K562 (cell line): ENCODE results near the gene PNPLA1. TPM values are rescaled to one million over a fixed set of nuclear protein-coding genes. Genes with fewer than 3 reads are reported as not detected.
A peak's percentile ranks its signal among the peaks of the same experiment; 100 is the strongest.

Source experiments
- ARID1B ChIP-seq: fragments of 450-650 bp; IDR thresholded peaks from 2 replicates; pipeline ENCODE4 v1.6.1; 2016; ENCODE audit warnings: antibody characterized with exemption, mild to moderate bottlenecking, inconsistent platforms
- E2F6 ChIP-seq, 2 experiments: IDR thresholded peaks; 2 replicates each; pipeline ENCODE4 v1.6.1; 2011; ENCODE audit warnings: borderline replicate concordance in 1 of 2, control low read depth in 1 of 2, low read depth in 1 of 2, low read length in 1 of 2, mild to moderate bottlenecking in 1 of 2, mixed read lengths in 1 of 2, moderate library complexity in 1 of 2; ENCODE audit not compliant: insufficient read depth in 1 of 2, insufficient read length in 1 of 2, poor library complexity in 1 of 2, severe bottlenecking in 1 of 2; ENCODE audit errors: extremely low read depth in 1 of 2
- ELF1 ChIP-seq: fragments of 200-800 bp; sonication (Bioruptor generic); IDR thresholded peaks from 2 replicates; pipeline ENCODE4 v1.6.1; 2016; ENCODE audit warnings: missing genetic modification characterization, missing compliant biosample characterization
- EP300 ChIP-seq: IDR thresholded peaks from 2 replicates; pipeline ENCODE4 v1.6.1; 2012; ENCODE audit warnings: low read length, improper control_type of control experiment
- ESRRB ChIP-seq: fragments of 250-450 bp; sonication (Bioruptor Pico); IDR thresholded peaks from 2 replicates; pipeline ENCODE4 v1.5.0; 2020; ENCODE audit warnings: mild to moderate bottlenecking, moderate library complexity, borderline replicate concordance
- ETV6 ChIP-seq, 3 experiments: fragments of 150-350 bp in 1 of 3; sonication (generic) in 1 of 3; formaldehyde crosslinking in 1 of 3; IDR thresholded peaks; 2 replicates each; pipeline versions ENCODE4 v1.6.1 to v1.8.0; 2014 to 2022; ENCODE audit warnings: borderline replicate concordance in 2 of 3, low read depth in 2 of 3, antibody characterized with exemption in 1 of 3, low read length in 1 of 3, mild to moderate bottlenecking in 1 of 3, missing genetic modification reagents in 1 of 3
- FOXJ2 ChIP-seq: fragments of 200-800 bp; sonication (Bioruptor generic); IDR thresholded peaks from 2 replicates; pipeline ENCODE4 v1.6.1; 2016; ENCODE audit warnings: missing genetic modification characterization, missing compliant biosample characterization
- MED1 ChIP-seq: sonication (generic); formaldehyde crosslinking; IDR thresholded peaks from 2 replicates; pipeline ENCODE4 v1.8.1; 2023; ENCODE audit warnings: missing genetic modification reagents, borderline replicate concordance
- RAD21 ChIP-seq, 2 experiments: fragments of 250-450 bp in 1 of 2; fragments of 450-650 bp in 1 of 2; sonication (Bioruptor Pico) in 1 of 2; formaldehyde crosslinking in 1 of 2; IDR thresholded peaks in 1 of 2; conservative IDR thresholded peaks in 1 of 2; 2 replicates each; pipeline versions ENCODE4 v1.4.0 to v1.8.0; 2020 to 2022; ENCODE audit warnings: mild to moderate bottlenecking in 2 of 2, moderate library complexity in 1 of 2
- RBFOX2 ChIP-seq: fragments of 200-400 bp; formaldehyde crosslinking; IDR thresholded peaks from 2 replicates; pipeline ENCODE4 v1.6.1; 2017; ENCODE audit warnings: low read depth, mild to moderate bottlenecking, low read length, moderate library complexity
- SETDB1 ChIP-seq: IDR thresholded peaks from one replicate; pipeline ENCODE4 v1.6.1; 2012; ENCODE audit warnings: low read length, control low read depth, inconsistent platforms
- THRB ChIP-seq: fragments of 450-650 bp; formaldehyde crosslinking; conservative IDR thresholded peaks from 2 replicates; pipeline ENCODE4 v1.4.0; 2022; ENCODE audit warnings: mild to moderate bottlenecking, missing genetic modification characterization
- ZNF668 ChIP-seq: fragments of 250-450 bp; sonication (Bioruptor Pico); IDR thresholded peaks from 2 replicates; pipeline ENCODE4 v1.8.0; 2022; ENCODE audit warnings: mild to moderate bottlenecking, inconsistent platforms
- ZNF780A ChIP-seq: fragments of 250-450 bp; sonication (Bioruptor Pico); IDR thresholded peaks from 2 replicates; pipeline ENCODE4 v1.5.0; 2021; ENCODE audit warnings: mild to moderate bottlenecking
- polyA plus RNA-seq, 8 experiments: library from polyadenylated mRNA; depleted of rRNA in 4 of 8; stranded (reverse) in 5 of 8; unstranded in 3 of 8; fragments of >200 nt; fragmentation: Nextera tagmentation in 2 of 8; fragmentation: Illumina TruSeq in 1 of 8; extraction: Ambion mirVana in 2 of 8; extraction: Trizol in 1 of 8; gene quantifications; 2 replicates each; pipeline versions ENCODE4 v1.2.1 to v1.2.3, GENCODE V29; 2011 to 2014; ENCODE audit warnings: inconsistent platforms in 1 of 8, missing spikeins in 1 of 8
- total RNA-seq, 7 experiments: library from RNA; depleted of rRNA in 6 of 7; stranded (reverse); fragments of >200 nt in 6 of 7; fragmentation: Illumina TruSeq in 2 of 7; extraction: Trizol in 2 of 7; gene quantifications; 2 replicates each; pipeline versions ENCODE4 v1.2.1 to v1.2.3, GENCODE V29; 2011 to 2021; ENCODE audit warnings: low replicate concordance in 1 of 7

PNPLA1 gene
- total and polyA plus RNA-seq, 9 of the 15 experiments (the other 6 are each of a cell fraction or from before 2014, with no cell fraction given): 0.04 to 0.27 (median 0.13) TPM; not detected in 2

GRCh38 chr6:36350681-36351571, 81.1 kb downstream of the PNPLA1 start (continued):
- TF ChIP-seq MED1 (no peak), RAD21 (CRISPR knock-in tag; conservative IDR thresholded peaks at IDR 0.05 in 1 of 2, IDR thresholded peaks at IDR 0.05 in 1 of 2) (peak; percentile 5 to 14; a peak in 1 of 4 replicates), ELF1 (tag) (no peak), RBFOX2 (no peak), FOXJ2 (tag) (peak; percentile 36; the same call in 1 of the 2 replicates), ESRRB (CRISPR knock-in tag) (no peak), THRB (peak; percentile 90), ARID1B (peak; percentile 97), SETDB1 (no peak), ZNF780A (CRISPR knock-in tag) (no peak), EP300 (peak; percentile 92), ZNF668 (no peak), E2F6 (IDR thresholded peaks at IDR 0.05; ENCODE audit: borderline replicate concordance in 1 of 2, extremely low read depth in 1 of 2, insufficient read depth in 1 of 2, insufficient read length in 1 of 2, low read depth in 1 of 2, low read length in 1 of 2, poor library complexity in 1 of 2, severe bottlenecking in 1 of 2) (peak; percentile 98 to 99), ETV6 (IDR thresholded peaks at IDR 0.05; ENCODE audit: borderline replicate concordance in 1 of 2, low read depth in 2 of 2, low read length in 1 of 2) (peak in 1 of 2 experiments; percentile 45; a peak in 1 of 4 replicates), ETV6 (CRISPR knock-in tag; IDR thresholded peaks at IDR 0.05; ENCODE audit: borderline replicate concordance) (no peak)
